GM21717 (cell line): ENCODE measurements around the gene MED9.
"Not testable (repeated sequence)": the region's sequence is repeated elsewhere in the genome, so short reads cannot be mapped to it uniquely, and the experiment has no call there.

Experiments
- ATAC-seq: cut with Tn5 transposase; IDR thresholded peaks from one replicate; pipeline ENCODE4 v1.9.1; 2021; ENCODE audit warnings: mild to moderate bottlenecking, moderate library complexity; ENCODE audit not compliant: unreplicated experiment

Gene MED9

GRCh38 chr17:17476865-17477467 is at the start of gene MED9:
MED9 (plus strand) TSS chr17:17477000; CDS start chr17:17477042, 42 bp downstream.
- ATAC-seq = no peak

GRCh38 chr17:17429222-17429621 is 47.6 kb upstream of the MED9 start:
- no peak for ATAC-seq

GRCh38 chr17:17430924-17431323 is 45.9 kb upstream of the MED9 start:
- ATAC-seq = not testable (repeated sequence)

GRCh38 chr17:17431605-17432004 is 45.2 kb upstream of the MED9 start:
- no peak for ATAC-seq

- ATAC-seq = no peak
These were observed 43.6 kb upstream of the MED9 start for GRCh38 chr17:17433000-17433703.

GRCh38 chr17:17434477-17434876 is 42.3 kb upstream of the MED9 start:
- ATAC-seq = no peak

GRCh38 chr17:17435323-17435722 is 41.5 kb upstream of the MED9 start:
- ATAC-seq = no peak

- ATAC-seq = no peak
These were observed 39.3 kb upstream of the MED9 start for GRCh38 chr17:17437461-17437860.

GRCh38 chr17:17437893-17438292 is 38.9 kb upstream of the MED9 start:
- no peak for ATAC-seq

GRCh38 chr17:17440010-17440843 is 36.6 kb upstream of the MED9 start:
- no peak for ATAC-seq

GRCh38 chr17:17440938-17441675 is 35.7 kb upstream of the MED9 start:
- ATAC-seq = no peak

- ATAC-seq = no peak
These were observed 33.6 kb upstream of the MED9 start for GRCh38 chr17:17443173-17443572.

GRCh38 chr17:17445296-17445924 is 31.4 kb upstream of the MED9 start:
- no peak for ATAC-seq

- ATAC-seq = no peak
These were observed 30.7 kb upstream of the MED9 start for GRCh38 chr17:17445925-17446665.

- no peak for ATAC-seq
These were observed 30.1 kb upstream of the MED9 start for GRCh38 chr17:17446666-17447155.

- no peak for ATAC-seq
These were observed 29.5 kb upstream of the MED9 start for GRCh38 chr17:17447264-17447663.

GRCh38 chr17:17448076-17448475 is 28.7 kb upstream of the MED9 start:
- no peak for ATAC-seq

- ATAC-seq = no peak
These were observed 28.1 kb upstream of the MED9 start for GRCh38 chr17:17448723-17449122.

- ATAC-seq = no peak
These were observed 23.7 kb upstream of the MED9 start for GRCh38 chr17:17453088-17453487.

GRCh38 chr17:17454276-17454675 is 22.5 kb upstream of the MED9 start:
- no peak for ATAC-seq
